Natural killer cell (primary cell): ENCODE results near the gene ANXA7. TPM values are rescaled to one million over a fixed set of nuclear protein-coding genes. Genes with fewer than 3 reads are reported as not detected.

ENCODE experiments used
- total RNA-seq, 4 donors: library from RNA; stranded (reverse); fragments of 120-200 nt in 1 of 4; gene quantifications; one replicate each; pipeline versions ENCODE4 v1.2.3 to v1.2.4, GENCODE V29; 2013 to 2022

ANXA7 gene
- total RNA-seq, 3 donors from 2014 or later (not counting 1 experiment from before 2014, with no cell fraction given), result 61.0 to 82.0 (median 72.5) TPM

Other genes starting within 250 kb of the ANXA7 start
- gene ECD, start 246.1 kb downstream of the ANXA7 start, total RNA-seq, result 10 to 100 TPM; 48.4 to 53.6 (median 52.1) TPM
- 10 to 100 TPM; 12.7 to 17.6 (median 12.8) TPM for gene FAM149B1, start 245.9 kb downstream of the ANXA7 start, total RNA-seq
- 10 to 100 TPM; 14.1 to 19.0 (median 17.4) TPM for gene DNAJC9, start 166.8 kb downstream of the ANXA7 start, total RNA-seq
- 10 to 100 TPM; 28.2 to 39.4 (median 31.4) TPM for gene MRPS16, start 161.4 kb downstream of the ANXA7 start, total RNA-seq
- gene CFAP70, start 55.2 kb downstream of the ANXA7 start, total RNA-seq, result 1 to 10 TPM in 1 of 3 donors, under 1 TPM in 2; 0.28 to 2.9 (median 0.95) TPM
- 1 to 10 TPM; 3.1 to 4.8 (median 4.5) TPM for gene MSS51, start 19.5 kb upstream of the ANXA7 start, total RNA-seq
- 10 to 100 TPM; 38.7 to 49.9 (median 41.2) TPM for gene PPP3CB, start 82.0 kb upstream of the ANXA7 start, total RNA-seq
- gene USP54, start 177.3 kb upstream of the ANXA7 start, total RNA-seq, result 10 to 100 TPM in 1 of 3 donors, 1 to 10 TPM in 2; 4.4 to 10.2 (median 5.5) TPM
- gene MYOZ1, start 227.4 kb upstream of the ANXA7 start, total RNA-seq, result not detected
- gene SYNPO2L, start 242.0 kb upstream of the ANXA7 start, total RNA-seq, result not detected